Mononuclear cell (primary cell): ENCODE data around the gene TP53BP2. TPM values are rescaled to one million over a fixed set of nuclear protein-coding genes. Genes with fewer than 3 reads are reported as not detected.

Experiments
- total RNA-seq: library from RNA; depleted of rRNA; stranded (reverse); fragments of >200 nt; gene quantifications from one replicate; pipeline ENCODE4 v1.2.3, GENCODE V29; 2012

TP53BP2 gene
- total RNA-seq, 1 donor, result 117 TPM

Other genes starting within 250 kb of the TP53BP2 start
- not detected for gene CAPN8, start 180.2 kb downstream of the TP53BP2 start, total RNA-seq
- gene CAPN2, start 133.4 kb downstream of the TP53BP2 start, total RNA-seq, result 146 TPM